Prostate gland (tissue), 2 donors: Measurements from ENCODE around the gene CAPZB.
"Not testable (repeated sequence)": the region's sequence is repeated elsewhere in the genome, so short reads cannot be mapped to it uniquely, and the experiment has no call there.

Experiments
- POLR2AphosphoS5 ChIP-seq: sonication (generic); formaldehyde crosslinking; IDR thresholded peaks from one replicate; pipeline ENCODE4 v1.6.1; 2017; ENCODE audit warnings: antibody characterized with exemption
- TF ChIP-seq, protein P1 (sequence below), 4 experiments: fragments of 200-600 bp in 2 of 4; fragments of 450-650 bp in 2 of 4; sonication (generic) in 2 of 4; IDR thresholded peaks; 1 replicate in 3 of 4; 2 replicates in 1 of 4; pipeline ENCODE4 v1.5.1; 2016 to 2019; ENCODE audit warnings: antibody characterized with exemption in 4 of 4, mild to moderate bottlenecking in 2 of 4, moderate library complexity in 2 of 4

DNA sequence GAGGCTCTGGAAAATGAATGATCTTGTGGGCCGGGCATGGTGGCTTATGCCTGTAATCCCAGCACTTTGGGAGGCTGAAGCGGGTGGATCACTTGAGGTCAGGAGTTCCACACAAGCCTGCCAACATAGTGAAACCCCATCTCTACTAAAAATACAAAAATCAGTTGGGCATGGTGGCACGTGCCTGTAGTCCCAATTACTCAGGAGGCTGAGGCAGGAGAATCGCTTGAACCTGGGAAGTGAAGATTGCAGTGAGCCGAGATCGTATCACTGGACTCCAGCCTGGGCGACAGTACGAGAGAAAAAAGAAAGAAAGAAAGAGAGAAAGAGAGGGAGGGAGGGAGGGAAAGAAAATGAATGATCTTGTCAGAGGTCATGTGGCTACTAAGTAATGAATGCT is 24.3 kb upstream of the CAPZB start:
- TF ChIP-seq, protein P1, sequence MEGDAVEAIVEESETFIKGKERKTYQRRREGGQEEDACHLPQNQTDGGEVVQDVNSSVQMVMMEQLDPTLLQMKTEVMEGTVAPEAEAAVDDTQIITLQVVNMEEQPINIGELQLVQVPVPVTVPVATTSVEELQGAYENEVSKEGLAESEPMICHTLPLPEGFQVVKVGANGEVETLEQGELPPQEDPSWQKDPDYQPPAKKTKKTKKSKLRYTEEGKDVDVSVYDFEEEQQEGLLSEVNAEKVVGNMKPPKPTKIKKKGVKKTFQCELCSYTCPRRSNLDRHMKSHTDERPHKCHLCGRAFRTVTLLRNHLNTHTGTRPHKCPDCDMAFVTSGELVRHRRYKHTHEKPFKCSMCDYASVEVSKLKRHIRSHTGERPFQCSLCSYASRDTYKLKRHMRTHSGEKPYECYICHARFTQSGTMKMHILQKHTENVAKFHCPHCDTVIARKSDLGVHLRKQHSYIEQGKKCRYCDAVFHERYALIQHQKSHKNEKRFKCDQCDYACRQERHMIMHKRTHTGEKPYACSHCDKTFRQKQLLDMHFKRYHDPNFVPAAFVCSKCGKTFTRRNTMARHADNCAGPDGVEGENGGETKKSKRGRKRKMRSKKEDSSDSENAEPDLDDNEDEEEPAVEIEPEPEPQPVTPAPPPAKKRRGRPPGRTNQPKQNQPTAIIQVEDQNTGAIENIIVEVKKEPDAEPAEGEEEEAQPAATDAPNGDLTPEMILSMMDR (IDR thresholded peaks at IDR 0.05), result not testable (repeated sequence)
- not testable (repeated sequence) for TF ChIP-seq POLR2AphosphoS5
